ENCODE data around the gene NPIPA7. TPM values are rescaled to one million over a fixed set of nuclear protein-coding genes. Genes with fewer than 3 reads are reported as not detected.
"Not testable (repeated sequence)": the region's sequence is repeated elsewhere in the genome, so short reads cannot be mapped to it uniquely, and the experiment has no call there.

The NPIPA7 gene
- total RNA-seq: 2.9 TPM in 1 of 2 replicates, not detected in the other

- not testable (repeated sequence) for DNase-seq (ENCODE audit: low read depth)
These were observed at the start of gene NPIPA7 for GRCh38 chr16:16378840-16379239. Gene NPIPA7 (plus strand): TSS chr16:16379140. CDS start chr16:16379245, 105 bp downstream.

GRCh38 chr16:16331466-16331865 is 47.5 kb upstream of the NPIPA7 start:
- DNase-seq (ENCODE audit: low read depth): not testable (repeated sequence)

GRCh38 chr16:16357556-16357955 is 21.4 kb upstream of the NPIPA7 start:
- DNase-seq (ENCODE audit: low read depth): not testable (repeated sequence)

DNA sequence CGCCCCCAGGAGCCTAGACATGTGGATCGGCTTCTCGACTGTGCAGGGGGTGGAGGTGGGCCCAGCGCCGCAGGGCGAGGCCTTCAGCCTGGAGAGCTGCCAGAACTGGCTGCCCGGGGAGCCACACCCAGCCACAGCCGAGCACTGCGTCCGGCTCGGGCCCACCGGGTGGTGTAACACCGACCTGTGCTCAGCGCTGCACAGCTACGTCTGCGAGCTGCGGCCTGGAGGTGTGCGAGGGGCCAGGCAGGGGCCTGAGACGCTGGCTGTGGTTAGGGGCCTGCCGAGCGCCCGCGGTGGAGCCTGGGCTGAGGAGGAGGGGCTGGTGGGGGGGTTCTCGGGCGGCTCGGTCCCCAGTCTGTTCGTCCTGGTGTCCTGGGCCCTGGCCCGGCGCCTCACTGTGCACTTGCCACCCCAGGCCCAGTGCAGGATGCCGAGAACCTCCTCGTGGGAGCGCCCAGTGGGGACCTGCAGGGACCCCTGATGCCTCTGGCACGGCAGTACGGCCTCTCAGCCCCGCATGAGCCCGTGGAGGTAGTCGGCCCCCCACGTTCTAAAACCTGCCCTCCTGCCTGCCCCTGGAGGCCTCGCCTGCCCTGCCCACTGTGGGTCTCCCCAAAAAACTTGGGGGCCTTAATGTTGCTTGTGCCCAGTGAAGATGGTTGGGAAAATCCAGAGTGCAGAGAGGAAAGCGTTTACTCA is 20.2 kb upstream of the NPIPA7 start:
- DNase-seq (ENCODE audit: low read depth): not testable (repeated sequence)

- DNase-seq (ENCODE audit: low read depth): not testable (repeated sequence)
These were observed 15.3 kb upstream of the NPIPA7 start for GRCh38 chr16:16363595-16363994.

DNA sequence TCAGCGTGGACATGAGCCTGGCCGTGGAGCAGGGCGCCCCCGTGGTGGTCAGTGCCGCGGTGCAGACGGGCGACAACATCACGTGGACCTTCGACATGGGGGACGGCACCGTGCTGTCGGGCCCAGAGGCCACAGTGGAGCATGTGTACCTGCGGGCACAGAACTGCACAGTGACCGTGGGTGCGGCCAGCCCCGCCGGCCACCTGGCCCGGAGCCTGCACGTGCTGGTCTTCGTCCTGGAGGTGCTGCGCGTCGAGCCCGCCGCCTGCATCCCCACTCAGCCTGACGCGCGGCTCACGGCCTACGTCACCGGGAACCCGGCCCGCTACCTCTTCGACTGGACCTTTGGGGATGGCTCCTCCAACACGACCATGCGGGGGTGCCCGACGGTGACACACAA is 14.8 kb upstream of the NPIPA7 start:
- DNase-seq (ENCODE audit: low read depth): not testable (repeated sequence)

DNA sequence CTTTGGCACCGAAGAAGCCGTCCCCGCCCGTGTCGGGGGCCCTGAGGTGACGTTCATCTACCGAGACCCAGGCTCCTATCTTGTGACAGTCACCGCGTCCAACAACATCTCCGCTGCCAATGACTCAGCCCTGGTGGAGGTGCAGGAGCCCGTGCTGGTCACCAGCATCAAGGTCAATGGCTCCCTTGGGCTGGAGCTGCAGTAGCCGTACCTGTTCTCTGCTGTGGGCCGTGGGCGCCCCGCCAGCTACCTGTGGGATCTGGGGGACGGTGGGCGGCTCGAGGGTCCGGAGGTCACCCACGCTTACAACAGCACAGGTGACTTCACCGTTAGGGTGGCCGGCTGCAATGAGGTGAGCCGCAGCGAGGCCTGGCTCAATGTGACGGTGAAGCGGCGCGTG is 14.2 kb upstream of the NPIPA7 start:
- DNase-seq (ENCODE audit: low read depth): not testable (repeated sequence)

- DNase-seq (ENCODE audit: low read depth): not testable (repeated sequence)
These were observed 13.6 kb upstream of the NPIPA7 start for GRCh38 chr16:16365319-16365718.

GRCh38 chr16:16365851-16366250 is 13.1 kb upstream of the NPIPA7 start:
- DNase-seq (ENCODE audit: low read depth): not testable (repeated sequence)

DNA sequence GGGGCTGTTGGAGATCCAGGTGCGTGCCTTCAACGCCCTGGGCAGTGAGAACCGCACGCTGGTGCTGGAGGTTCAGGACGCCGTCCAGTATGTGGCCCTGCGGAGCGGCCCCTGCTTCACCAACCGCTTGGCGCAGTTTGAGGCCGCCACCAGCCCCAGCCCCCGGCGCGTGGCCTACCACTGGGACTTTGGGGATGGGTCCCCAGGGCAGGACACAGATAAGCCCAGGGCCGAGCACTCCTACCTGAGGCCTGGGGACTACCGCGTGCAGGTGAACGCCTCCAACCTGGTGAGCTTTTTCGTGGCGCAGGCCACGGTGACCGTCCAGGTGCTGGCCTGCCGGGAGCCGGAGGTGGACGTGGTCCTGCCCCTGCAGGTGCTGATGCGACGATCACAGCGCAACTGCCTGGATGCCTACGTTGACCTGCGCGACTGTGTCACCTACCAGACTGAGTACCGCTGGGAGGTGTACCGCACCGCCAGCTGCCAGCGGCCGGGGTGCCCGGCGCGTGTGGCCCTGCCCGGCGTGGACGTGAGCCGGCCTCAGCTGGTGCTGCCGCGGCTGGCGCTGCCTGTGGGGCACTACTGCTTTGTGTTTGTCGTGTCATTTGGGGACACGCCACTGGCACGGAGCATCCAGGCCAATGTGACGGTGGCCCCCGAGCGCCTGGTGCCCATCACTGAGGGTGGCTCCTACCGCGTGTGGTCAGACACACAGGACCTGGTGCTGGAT is 12.2 kb upstream of the NPIPA7 start:
- not testable (repeated sequence) for DNase-seq (ENCODE audit: low read depth)

DNA sequence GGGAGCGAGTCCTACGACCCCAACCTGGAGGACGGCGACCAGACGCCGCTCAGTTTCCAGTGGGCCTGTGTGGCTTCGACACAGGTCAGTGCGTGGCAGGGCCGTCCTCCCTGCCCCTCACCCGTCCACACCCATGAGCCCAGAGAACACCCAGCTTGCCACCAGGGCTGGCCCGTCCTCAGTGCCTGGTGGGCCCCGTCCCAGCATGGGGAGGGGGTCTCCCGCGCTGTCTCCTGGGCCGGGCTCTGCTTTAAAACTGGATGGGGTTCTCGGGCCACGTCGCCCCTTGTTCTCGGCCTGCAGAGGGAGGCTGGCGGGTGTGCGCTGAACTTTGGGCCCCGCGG is 11.7 kb upstream of the NPIPA7 start:
- not testable (repeated sequence) for DNase-seq (ENCODE audit: low read depth)

GRCh38 chr16:16369081-16369856 is 9.7 kb upstream of the NPIPA7 start:
- not testable (repeated sequence) for DNase-seq (ENCODE audit: low read depth)

DNA sequence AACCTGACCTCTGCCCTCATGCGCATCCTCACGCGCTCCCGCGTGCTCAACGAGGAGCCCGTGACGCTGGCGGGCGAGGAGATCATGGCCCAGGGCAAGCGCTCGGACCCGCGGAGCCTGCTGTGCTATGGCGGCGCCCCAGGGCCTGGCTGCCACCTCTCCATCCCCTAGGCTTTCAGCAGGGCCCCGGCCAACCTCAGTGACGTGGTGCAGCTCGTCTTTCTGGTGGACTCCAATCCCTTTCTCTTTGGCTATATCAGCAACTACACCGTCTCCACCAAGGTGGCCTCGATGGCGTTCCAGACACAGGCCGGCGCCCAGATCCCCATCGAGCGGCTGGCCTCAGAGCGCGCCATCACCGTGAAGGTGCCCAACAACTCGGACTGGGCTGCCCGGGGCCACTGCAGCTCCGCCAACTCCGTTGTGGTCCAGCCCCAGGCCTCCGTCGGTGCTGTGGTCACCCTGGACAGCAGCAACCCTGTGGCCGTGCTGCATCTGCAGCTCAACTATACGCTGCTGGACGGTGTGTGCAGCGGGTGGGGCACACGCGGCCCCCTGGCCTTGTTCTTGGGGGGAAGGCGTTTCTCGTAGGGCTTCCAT is 7.7 kb upstream of the NPIPA7 start:
- not testable (repeated sequence) for DNase-seq (ENCODE audit: low read depth)

GRCh38 chr16:16374192-16374591 is 4.7 kb upstream of the NPIPA7 start:
- DNase-seq (ENCODE audit: low read depth): not testable (repeated sequence)

GRCh38 chr16:16399685-16400084 is 20.7 kb downstream of the NPIPA7 start:
- DNase-seq (ENCODE audit: low read depth): not testable (repeated sequence)

DNA sequence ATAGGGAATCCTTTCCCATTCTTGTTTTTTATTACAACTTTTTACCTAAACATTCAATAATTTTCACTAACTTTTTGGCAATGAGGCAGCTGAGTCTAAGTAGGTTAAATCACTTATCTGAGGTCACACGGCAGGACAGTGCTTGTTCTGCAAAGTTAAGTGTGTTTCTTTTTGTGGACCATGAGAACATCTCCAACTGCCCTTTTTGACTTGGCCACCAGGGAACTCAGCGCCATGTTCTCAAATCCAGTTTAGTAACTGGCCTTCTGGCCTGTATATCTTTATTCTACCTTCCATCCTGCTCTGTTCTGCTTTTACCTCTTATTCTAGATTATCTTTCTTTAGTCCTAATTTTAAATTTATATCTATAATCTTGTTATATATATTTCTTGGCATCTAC is 23.4 kb downstream of the NPIPA7 start:
- DNase-seq (ENCODE audit: low read depth): not testable (repeated sequence)

DNA sequence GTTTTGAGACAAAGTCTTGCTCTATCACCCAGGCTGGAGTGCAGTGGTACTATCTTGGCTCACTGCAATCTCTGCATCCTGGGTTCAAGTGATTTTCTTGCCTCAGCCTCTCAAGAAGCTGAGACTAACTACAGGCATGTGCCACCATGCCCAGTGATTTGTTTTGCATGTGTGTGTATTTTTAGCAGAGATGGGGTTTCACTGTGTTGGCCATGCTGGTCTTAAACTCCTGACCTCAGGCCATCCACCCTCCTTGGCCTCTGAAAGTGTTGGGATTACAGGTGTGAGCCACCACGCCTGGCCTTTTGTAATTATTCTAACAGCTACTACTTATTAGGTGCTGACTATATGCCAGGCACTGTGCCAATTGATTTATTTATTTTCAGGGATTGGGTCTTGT is 25.3 kb downstream of the NPIPA7 start:
- DNase-seq (ENCODE audit: low read depth): not testable (repeated sequence)

DNA sequence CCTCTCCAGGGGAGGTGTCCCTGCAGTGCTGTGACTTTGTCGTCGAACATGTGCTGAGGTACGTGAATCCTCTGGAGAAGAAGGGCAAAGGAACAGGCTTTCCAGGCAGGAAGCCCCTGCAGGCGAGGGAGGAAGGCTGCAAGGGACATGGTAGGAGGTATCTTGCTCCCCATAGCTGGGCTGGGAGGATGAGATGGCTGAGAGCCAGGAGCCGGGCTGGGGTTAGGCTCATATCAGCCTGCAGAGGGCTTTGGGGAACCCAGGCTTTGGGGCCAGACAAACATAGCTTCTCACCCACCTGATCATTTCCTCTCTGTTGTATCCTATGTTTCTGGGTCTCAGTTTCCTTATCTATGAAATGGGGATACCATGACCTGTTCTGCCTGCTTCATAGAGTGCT is 26.5 kb downstream of the NPIPA7 start:
- DNase-seq (ENCODE audit: low read depth): not testable (repeated sequence)

- not testable (repeated sequence) for DNase-seq (ENCODE audit: low read depth)
These were observed 29.5 kb downstream of the NPIPA7 start for GRCh38 chr16:16408430-16408829.

DNA sequence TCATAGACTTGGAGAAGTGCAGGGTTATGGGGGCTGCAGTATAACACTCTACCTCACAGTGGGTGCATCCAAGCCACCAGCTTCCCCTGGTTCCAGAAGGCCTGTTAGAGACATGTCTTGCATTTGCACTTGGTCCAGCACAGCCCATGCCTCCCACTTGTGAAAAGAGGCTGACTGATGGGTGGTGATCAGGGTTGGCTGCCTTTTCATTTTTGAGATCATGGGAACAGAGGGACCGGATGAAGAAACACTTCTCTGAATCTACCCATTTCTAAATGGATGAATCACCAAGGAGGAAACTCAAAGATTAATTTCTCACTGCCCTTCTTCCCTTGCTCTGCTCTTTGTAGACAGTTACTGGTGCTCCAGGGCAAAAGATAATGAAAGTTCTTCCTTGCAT is 34.8 kb downstream of the NPIPA7 start:
- DNase-seq (ENCODE audit: low read depth): not testable (repeated sequence)

DNA sequence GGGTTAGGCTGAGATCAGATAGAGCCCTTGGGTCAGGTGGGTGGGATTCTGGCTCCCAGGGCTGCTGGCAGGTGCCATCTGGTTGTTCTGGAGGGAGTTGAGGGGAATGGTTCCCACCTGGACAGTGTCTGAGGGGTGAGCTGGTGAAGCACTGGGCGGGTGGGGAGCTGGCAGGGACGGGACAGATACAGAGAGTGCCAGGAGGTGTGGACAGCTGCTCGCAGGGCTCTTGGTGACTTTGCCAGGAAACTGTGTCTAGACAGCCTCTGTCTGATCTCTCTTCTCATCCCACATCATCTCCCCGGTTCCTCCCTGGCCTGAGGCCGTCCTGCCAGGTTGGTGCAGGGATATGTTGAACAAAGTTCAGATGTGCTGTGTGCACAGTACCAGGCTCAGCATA is 38.1 kb downstream of the NPIPA7 start:
- not testable (repeated sequence) for DNase-seq (ENCODE audit: low read depth)
